Testis (tissue), 3 donors: ENCODE measurements around the gene ADRA2B. TPM values are rescaled to one million over a fixed set of nuclear protein-coding genes. Genes with fewer than 3 reads are reported as not detected.

Source experiments
- DNase-seq: peaks from one replicate; pipeline ENCODE4 v3.0.0-alpha.2; 2019
- H3K27ac ChIP-seq, 2 donors: fragments of 200-600 bp; sonication (generic); one replicate each; pipeline ENCODE4 v1.5.1; 2019
- H3K27me3 ChIP-seq: fragments of 200-600 bp; sonication (generic); one replicate; pipeline ENCODE4 v1.5.1; 2019
- H3K36me3 ChIP-seq: fragments of 200-600 bp; sonication (generic); one replicate; pipeline ENCODE4 v1.5.1; 2017; ENCODE audit warnings: low read depth; ENCODE audit errors: missing control alignments
- H3K4me1 ChIP-seq: fragments of 200-600 bp; sonication (generic); one replicate; pipeline ENCODE4 v1.5.1; 2019
- H3K4me3 ChIP-seq, 2 donors: fragments of 200-600 bp; sonication (generic); one replicate each; pipeline ENCODE4 v1.5.1; 2017 to 2019
- H3K9me3 ChIP-seq: fragments of 200-600 bp; sonication (generic); one replicate; pipeline ENCODE4 v1.5.1; 2017
- POLR2A ChIP-seq: fragments of 450-650 bp; IDR thresholded peaks from one replicate; pipeline ENCODE4 v1.6.1; 2017; ENCODE audit warnings: antibody characterized with exemption, mild to moderate bottlenecking, moderate library complexity
- WGBS, 2 donors: methylation state at CpG; one replicate each; pipeline ENCODE4 v1.1.5; 2018; 5-methylcytosine and 5-hydroxymethylcytosine counted together
- intact Hi-C: fragments of 100-400 bp; cut with DNase I; formaldehyde crosslinking; loops from one replicate; pipeline ENCODE4 v1.15.1; 2023; ENCODE audit warnings: low total_unique reads
- polyA plus RNA-seq: library from polyadenylated mRNA; stranded (reverse); fragments of 350-450 nt; fragmentation: Illumina TruSeq; extraction: RNeasy Lipid Tissue Mini Kit (QIAGEN cat#74804); gene quantifications from one replicate; pipeline ENCODE4 v1.2.3, GENCODE V29; 2014; ENCODE audit warnings: low read depth, low replicate concordance; ENCODE audit not compliant: insufficient read depth
- total RNA-seq, 2 donors: library from RNA; depleted of rRNA; stranded (reverse); fragments of >200 nt; gene quantifications; one replicate each; pipeline ENCODE4 v1.2.3, GENCODE V29; 2016
- TF ChIP-seq, protein P1 (sequence below), 3 experiments: fragments of 450-650 bp in 2 of 3; fragments of 200-600 bp in 1 of 3; sonication (generic) in 1 of 3; IDR thresholded peaks; one replicate each; pipeline ENCODE4 v1.5.1; 2016 to 2019; ENCODE audit warnings: antibody characterized with exemption in 3 of 3, mild to moderate bottlenecking in 2 of 3, moderate library complexity in 1 of 3

The ADRA2B gene
- total and polyA plus RNA-seq, 3 donors from 2014 or later: 2.1 to 2.6 (median 2.4) TPM

DNA sequence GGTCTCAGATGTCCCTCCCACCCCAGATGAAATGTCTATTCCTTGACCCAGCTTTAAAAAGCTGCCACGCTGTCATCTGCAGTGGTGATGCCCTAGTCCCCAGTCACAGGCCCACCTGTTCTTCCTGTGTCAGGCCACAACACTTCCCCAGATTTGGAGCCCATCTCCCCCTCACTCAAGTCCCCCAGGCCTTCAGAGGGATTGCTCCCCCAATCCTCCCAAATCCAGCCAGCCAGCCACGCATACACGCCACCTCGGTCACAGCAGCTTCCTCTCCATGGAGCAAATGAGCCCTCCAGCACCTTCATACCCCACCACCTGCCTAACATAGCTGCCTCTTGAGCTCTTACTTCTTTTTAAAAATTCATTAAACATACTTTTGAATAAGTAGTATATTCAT, 14.1 kb upstream of the ADRA2B start:
- intact Hi-C loops: no loop called here
- Histone ChIP-seq H3K4me3 (no peak overlapping the region), H3K27ac (no peak overlapping the region), H3K27me3 (no peaks in the 10 kb centered on the region), H3K9me3 (no peaks in the 10 kb centered on the region), H3K36me3 (no peaks in the 10 kb centered on the region), H3K4me1 (no peaks in the 10 kb centered on the region)
- no peak for TF ChIP-seq POLR2A
- TF ChIP-seq, protein P1, sequence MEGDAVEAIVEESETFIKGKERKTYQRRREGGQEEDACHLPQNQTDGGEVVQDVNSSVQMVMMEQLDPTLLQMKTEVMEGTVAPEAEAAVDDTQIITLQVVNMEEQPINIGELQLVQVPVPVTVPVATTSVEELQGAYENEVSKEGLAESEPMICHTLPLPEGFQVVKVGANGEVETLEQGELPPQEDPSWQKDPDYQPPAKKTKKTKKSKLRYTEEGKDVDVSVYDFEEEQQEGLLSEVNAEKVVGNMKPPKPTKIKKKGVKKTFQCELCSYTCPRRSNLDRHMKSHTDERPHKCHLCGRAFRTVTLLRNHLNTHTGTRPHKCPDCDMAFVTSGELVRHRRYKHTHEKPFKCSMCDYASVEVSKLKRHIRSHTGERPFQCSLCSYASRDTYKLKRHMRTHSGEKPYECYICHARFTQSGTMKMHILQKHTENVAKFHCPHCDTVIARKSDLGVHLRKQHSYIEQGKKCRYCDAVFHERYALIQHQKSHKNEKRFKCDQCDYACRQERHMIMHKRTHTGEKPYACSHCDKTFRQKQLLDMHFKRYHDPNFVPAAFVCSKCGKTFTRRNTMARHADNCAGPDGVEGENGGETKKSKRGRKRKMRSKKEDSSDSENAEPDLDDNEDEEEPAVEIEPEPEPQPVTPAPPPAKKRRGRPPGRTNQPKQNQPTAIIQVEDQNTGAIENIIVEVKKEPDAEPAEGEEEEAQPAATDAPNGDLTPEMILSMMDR (IDR thresholded peaks at IDR 0.05): no peak
- DNase-seq: no peak
- WGBS, 2 donors: 95 to 96% methylated on average over 4 of the region's 4 CpGs

DNA sequence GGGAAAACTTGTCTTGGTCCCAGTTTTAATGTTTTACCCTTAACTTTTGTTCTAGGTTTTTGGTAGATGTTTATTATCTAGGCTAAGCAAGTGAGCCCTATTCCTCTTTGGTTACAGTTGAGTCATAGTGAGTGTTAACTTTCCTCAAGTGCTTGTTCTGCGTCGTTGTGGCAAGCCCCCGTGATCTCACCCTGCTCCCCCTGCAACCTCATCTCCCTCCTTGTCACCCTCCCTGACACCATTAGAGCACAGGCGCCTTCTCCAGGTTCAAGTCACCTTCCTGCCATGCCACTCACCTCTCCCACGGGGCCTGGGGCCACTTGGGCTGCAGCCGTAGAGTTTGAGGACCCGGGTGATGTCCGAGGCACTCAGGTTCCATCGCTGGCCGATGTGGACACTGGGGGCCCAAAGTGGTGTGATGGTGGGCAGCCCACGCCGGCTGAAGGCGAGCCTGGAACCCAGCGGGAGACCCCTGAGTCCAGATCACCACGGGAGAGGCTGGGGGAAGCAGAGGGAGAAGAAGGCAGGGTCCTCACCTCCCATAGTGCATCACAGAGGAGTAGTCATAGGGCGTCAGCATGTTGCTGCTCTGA, 13.3 kb upstream of the ADRA2B start:
- Histone ChIP-seq H3K27me3 (no peaks in the 10 kb centered on the region), H3K4me3 (no peak overlapping the region), H3K9me3 (no peaks in the 10 kb centered on the region), H3K4me1 (no peaks in the 10 kb centered on the region), H3K27ac (no peak overlapping the region), H3K36me3 (no peaks in the 10 kb centered on the region)
- no peak for TF ChIP-seq POLR2A
- TF ChIP-seq, protein P1 (IDR thresholded peaks at IDR 0.05): no peak
- intact Hi-C loops: loop anchor here (10.0 kb wide), 1 partner anchor 125 kb away; no protein-coding TSS in a partner anchor
- 89 to 90% methylated on average over 16 of the region's 16 CpGs for WGBS, 2 donors
- no peak for DNase-seq

DNA sequence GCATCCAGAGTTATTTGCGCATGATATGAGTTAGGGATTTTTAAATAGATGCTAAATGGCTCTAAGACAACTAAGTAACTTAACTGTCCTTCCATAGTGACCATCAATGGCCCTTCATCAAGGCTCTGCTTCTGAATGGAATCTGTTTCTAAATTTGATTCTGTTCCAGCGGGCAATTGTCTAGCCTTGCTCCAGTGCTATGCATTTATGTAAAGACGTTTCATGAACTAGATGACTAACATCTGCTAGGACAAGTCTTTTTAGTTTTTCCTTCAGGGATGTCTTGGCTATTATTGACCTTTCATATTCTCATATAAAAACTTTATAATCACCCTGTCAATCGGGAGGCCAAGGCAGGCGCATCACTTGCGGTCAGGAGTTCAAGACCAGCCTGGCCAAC, 12.1 kb upstream of the ADRA2B start:
- H3K27ac ChIP-seq: no peak overlapping the region
- H3K4me1 ChIP-seq: no peaks in the 10 kb centered on the region
- H3K4me3 ChIP-seq: no peak overlapping the region
- no peaks in the 10 kb centered on the region for H3K27me3 ChIP-seq
- no peaks in the 10 kb centered on the region for H3K36me3 ChIP-seq
- TF ChIP-seq POLR2A: no peak
- TF ChIP-seq, protein P1 (IDR thresholded peaks at IDR 0.05): no peak
- WGBS, 2 donors: 95 to 96% methylated on average over 6 of the region's 6 CpGs
- intact Hi-C loops: loop anchor here (10.0 kb wide), 1 partner anchor 124 kb away; no protein-coding TSS in a partner anchor
- no peaks in the 10 kb centered on the region for H3K9me3 ChIP-seq
- DNase-seq: no peak

DNA sequence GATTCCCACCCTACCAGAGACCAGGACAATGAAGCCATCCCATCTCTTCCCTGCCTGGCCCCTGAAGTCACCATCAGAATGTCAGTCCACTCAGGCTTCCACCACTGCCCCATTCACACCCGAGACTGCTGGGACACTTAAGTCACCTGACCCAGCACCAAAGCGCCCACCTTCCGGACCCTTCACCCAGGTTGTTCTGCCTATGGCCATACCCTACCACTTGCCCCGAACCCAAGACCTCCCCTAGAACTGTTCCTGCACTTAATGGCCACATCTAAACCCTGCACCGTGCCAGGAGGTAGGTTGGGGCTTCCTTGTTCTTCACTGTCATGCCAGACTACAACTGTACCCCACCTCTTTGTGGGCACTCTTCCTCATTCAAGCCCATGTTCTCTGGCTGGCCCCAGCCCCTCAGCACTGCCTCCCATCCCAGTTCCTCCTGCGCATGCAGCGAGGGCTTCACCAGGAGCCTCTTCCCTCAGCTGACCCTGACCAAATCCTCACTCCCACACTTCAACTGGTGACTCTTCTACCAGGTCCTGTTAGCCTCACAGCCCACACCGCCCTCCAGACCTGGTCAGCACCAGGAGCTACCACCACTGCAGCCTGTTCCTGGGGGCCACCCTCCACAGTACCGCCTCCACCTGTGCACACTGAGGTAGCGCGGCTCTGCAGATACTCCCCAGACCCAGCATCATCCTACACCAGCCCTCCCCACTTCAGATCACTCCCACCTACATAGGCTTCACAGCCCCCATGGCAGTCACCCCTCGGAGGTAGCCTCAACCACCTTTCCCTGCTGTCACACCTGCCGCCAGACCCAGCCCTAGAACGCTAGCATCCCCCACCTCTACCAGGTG, 8.3 kb upstream of the ADRA2B start:
- no peak overlapping the region for H3K4me3 ChIP-seq
- WGBS, 2 donors: 95% methylated on average over 14 of the region's 14 CpGs
- TF ChIP-seq POLR2A: no peak
- TF ChIP-seq, protein P1 (IDR thresholded peaks at IDR 0.05): no peak

More for the DNA sequence above, 8.3 kb upstream of the ADRA2B start:
- H3K9me3 ChIP-seq: no peaks in the 10 kb centered on the region
- no peak overlapping the region for H3K27ac ChIP-seq
- intact Hi-C loops: loop anchor here (10.0 kb wide), 1 partner anchor 120 kb away; no protein-coding TSS in a partner anchor
- H3K36me3 ChIP-seq: no peaks in the 10 kb centered on the region
- no peaks in the 10 kb centered on the region for H3K27me3 ChIP-seq
- H3K4me1 ChIP-seq: peaks cover 12% of the 10 kb centered on the region
- no peak for DNase-seq
